Left forelimb (tissue), 1 donor: ENCODE measurements around the gene EVX2.

Source experiments
- DNase-seq: peaks from one replicate; pipeline ENCODE4 v3.0.0-alpha.2; 2018; ENCODE audit warnings: low spot score

The EVX2 gene

GRCh38 chr2:176082824-176083751 lies 674 bp downstream of the EVX2 start:
- DNase-seq = peak; percentile 70

- no peak for DNase-seq
These were observed 1.3 kb downstream of the EVX2 start for GRCh38 chr2:176082525-176082823.

DNA sequence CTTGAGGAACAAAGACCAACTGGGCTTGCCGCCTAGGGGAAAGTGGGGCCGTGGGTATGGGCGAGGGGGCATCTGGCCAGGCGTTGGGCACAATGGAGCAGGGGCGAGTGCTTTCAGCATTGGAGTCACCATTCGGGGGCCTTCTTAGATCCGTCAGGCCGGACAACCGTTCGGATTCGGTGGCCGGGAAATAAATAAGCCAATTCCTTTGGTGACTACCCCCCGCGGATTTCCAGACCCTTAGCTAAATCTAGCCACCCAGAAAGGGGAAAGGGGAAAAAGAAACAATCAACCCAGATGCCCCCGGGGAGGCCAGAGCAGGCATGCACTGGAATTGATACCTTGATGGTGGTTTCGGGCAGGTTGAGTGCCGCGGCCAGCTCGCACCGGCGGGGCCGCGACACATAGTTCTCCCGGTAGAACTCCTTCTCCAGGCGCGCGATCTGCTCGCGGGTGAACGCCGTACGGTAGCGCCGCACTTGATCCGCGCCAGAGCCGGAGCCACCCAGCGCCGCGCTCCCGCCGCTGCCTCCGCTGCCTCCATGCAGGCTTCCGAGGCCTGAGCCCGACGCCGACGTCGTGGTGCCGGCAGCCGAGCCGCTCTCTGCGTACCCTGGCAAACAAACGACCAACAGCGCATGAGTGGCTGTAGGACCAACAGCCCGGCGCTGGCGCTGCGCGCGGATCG lies 1.8 kb downstream of the EVX2 start:
- DNase-seq = peak; percentile 72

DNA sequence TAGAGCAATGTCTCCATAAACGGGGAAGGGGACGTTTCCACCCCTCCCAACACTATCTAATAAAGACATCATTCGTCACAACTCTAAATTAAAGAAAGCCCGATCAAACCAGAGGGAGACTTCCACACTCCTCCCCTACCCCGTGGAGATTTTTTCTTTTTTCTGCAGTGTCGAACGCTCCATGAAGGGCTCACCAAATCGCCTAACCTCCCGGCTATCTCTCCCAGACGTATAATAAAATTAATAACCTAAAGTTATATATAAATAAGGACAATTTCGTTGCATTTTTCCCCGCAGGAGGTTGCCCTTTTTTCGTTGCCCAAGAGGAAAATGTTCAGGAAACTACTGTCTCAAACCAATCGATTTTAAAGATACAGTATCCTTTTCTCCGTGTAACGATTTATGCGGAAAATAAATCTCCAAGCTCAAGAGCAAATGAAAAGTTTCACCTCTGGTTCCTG lies 2.4 kb downstream of the EVX2 start:
- no peak for DNase-seq

GRCh38 chr2:176080540-176081375 lies 3.0 kb downstream of the EVX2 start:
- DNase-seq = peak; percentile 75

DNA sequence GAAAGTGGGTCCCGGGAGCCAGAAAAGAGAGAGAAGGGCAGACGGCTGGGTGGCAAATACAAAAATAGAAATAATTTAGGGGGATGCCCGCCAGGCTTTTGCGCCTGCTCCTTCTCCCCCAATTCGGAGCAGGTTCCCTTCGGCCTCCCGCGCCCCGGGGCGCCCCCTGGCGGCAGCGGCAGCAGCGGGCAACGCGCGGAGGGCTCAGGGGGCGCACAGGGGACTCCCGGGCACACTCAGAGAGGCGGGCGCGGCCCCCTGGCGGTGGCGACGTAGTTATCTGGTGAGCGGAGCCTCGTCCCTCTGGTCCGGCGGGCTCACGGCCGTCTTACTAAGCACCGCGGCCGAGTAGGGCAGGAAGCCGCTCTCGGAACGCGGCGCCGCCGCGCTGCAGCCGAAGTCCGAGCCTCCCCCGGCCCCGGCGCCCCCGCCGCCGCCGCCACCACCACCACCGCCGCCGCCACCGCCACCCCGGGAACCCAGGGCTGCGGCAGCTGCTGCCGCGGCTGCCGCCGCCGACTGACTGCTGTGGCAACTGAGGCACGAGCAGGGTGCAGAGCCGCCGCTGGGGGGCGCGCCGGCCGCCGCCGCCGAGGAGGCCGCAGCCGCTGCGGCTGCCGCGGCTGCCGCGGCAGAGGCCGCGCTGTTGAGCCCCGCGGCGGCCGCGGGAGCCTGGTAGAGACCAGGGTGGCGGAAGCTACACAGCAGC lies 3.8 kb downstream of the EVX2 start:
- DNase-seq = peak; percentile 75

DNA sequence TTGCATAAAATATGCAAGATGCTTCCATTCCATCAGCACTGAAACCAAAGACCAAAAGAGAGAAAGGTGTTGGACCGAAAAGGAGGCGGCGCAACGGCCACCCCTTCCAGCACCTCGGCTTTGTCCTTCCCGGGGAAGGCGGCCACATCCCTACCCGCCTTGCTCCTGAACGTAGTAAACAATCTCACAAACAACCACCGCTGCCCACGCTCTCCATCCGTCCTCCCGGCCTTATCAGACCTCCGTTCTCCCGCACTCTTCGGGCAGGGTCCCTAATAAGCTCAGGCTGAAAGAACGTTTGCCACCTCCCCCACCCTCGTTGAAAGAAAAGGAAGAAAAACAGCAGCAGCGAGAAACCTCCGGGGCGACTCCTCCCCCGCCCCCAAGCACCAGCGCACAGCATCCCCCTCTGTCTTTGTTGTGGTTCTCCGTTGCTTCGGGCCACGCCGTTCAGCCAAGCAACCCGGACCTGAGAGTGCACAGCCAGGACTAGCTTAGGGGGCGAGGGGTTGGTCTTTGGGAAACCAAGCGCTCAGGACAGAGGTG lies 4.4 kb downstream of the EVX2 start:
- peak; percentile 64 for DNase-seq

- DNase-seq = peak; percentile 64
These were observed 5.0 kb downstream of the EVX2 start for GRCh38 chr2:176078541-176079284.

DNA sequence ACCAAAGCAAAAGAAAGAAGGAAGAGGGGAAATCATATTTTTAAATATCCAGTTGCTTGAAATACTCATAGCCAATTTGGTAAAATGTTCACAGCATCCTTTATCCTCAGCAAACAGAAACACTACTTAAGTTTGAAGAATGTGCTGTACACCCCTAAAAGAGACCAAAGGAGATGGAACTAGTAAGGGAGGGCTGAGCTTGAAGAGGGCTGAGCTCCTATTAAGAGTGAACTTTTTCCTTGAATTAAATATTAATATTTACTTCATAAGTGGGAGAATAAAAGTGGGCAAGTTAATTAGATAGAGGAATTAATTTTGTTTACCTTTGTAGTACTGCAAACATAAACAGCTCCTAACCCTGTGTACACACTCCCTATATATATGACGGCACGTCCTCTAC lies 7.0 kb downstream of the EVX2 start:
- DNase-seq = no peak

DNA sequence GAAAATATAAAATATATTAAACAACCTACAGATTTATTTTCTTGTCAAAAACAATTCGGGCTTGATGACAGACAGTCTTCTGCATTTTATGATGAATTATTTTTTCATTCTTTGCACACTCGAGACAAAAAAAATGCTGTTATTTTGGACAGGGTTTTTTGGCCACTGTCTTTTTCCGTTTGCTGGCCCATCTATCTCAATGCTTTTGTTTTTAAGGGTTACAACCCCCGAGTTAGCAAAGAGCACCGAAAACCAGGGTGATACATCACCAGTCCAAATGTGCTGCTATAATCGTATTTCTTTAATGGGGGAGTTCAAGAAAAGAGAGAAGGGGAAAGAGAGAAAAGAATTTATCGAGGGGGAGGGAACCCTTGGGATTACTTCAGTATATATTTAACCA lies 7.7 kb downstream of the EVX2 start:
- no peak for DNase-seq

- DNase-seq = peak; percentile 66
These were observed 8.3 kb downstream of the EVX2 start for GRCh38 chr2:176075481-176075880.

GRCh38 chr2:176074919-176075425 lies 8.8 kb downstream of the EVX2 start:
- no peak for DNase-seq

DNA sequence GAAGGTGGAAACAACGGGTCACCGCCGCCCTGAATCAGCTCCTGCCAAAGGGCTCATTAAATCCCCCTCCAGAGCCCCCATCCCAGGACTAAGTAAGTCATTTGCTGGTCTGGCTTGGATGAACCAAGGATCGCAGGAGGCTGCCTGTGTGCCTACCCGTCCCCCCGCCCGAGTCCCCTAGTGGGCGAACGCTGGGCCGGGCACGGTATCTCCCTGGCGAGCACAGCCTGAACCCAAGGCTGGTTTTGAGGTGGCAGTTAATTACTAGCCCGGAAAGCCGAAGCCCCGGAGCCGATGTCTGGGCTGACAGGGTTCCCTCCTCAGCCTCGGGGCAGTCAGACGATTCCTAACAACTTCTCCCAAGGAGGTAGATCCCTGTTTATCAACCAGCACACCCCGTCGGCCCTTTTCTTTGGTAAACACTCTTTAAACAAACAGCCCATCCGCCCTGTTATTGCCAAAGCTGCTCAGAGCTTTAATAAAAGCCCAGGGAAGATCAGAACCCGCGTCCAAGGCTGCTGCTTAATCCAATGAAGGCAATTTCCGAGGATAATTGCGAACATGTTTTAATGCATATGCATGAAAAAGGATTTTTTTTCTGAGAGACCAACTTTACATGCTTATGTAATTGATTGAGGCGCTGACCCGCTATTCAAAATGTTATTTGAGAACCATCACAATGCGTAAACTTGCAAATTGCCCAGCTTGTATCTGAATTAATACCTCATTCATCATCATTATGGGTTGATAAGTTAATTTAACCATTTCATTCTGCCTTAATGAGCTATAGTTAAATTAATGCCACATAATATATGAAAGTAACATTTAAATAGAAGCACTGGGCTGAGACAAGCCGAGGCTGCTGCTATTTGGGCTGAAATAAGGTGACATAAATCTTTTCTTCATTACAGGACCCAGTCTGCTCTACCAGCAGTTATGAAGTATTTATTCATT lies 10.5 kb downstream of the EVX2 start:
- peak; percentile 65 for DNase-seq

GRCh38 chr2:176072292-176072669 lies 11.5 kb downstream of the EVX2 start:
- DNase-seq = no peak

GRCh38 chr2:176071330-176072291 lies 12.2 kb downstream of the EVX2 start:
- DNase-seq = no peak

- DNase-seq = peak; percentile 56
These were observed 15.3 kb downstream of the EVX2 start for GRCh38 chr2:176068419-176068832.

GRCh38 chr2:176067589-176068418 lies 16.0 kb downstream of the EVX2 start:
- peak; percentile 65 for DNase-seq
